NCI-H187 (cell line): ENCODE data around the gene TAS2R14.

Source experiments
- DNase-seq, 2 experiments: peaks; one replicate each; lab custom pipeline; 2025; lab: John Stamatoyannopoulos, UW

TAS2R14 gene, protein sequence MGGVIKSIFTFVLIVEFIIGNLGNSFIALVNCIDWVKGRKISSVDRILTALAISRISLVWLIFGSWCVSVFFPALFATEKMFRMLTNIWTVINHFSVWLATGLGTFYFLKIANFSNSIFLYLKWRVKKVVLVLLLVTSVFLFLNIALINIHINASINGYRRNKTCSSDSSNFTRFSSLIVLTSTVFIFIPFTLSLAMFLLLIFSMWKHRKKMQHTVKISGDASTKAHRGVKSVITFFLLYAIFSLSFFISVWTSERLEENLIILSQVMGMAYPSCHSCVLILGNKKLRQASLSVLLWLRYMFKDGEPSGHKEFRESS

DNA sequence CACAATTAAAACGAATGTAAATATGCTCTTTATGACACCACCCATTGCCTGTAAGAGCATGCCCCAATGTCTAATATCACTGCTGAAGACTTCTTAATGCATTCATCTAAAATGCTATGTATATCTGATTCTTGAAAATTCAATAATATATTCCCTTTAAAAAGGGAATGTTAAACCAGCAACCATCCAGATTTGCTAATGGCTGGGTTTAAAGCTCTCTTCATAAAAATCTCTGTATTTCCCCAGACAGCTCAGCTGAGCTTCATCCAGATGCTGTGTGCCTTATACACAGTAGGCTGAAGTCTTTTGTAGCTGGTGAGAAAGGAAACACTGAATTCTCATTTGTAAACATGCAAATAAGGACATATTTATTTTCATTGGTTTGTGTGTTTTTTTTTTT, at the start of gene TAS2R14:
TSS of gene TAS2R14 (minus strand) at position 101 of the 400 bp plus-strand sequence. CDS start at position 45, 56 bp downstream.
- no peak for DNase-seq

DNA sequence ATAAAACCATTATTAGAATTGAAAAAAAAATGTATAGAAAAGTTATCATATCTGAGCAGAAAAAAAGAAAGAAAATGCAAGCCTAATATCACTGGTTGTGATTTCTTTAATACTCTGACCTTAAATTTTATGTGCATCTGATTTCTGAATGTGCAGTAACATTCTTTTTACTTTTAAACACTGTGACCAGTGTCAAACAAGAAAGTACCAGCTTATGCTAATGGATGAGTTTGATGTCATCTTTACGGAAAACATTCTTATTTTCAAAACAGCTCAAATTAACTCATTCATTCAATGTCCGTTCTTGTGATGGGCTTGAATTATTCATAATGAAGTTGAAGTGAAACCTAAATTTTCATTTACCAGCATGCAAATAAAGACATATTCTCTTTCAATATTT, 47.7 kb upstream of the TAS2R14 start, which contains the start of gene TAS2R50:
TSS of gene TAS2R50 (minus strand) at position 101 of the 400 bp plus-strand sequence. CDS start at position 49, 52 bp downstream.
- no peak for DNase-seq

DNA sequence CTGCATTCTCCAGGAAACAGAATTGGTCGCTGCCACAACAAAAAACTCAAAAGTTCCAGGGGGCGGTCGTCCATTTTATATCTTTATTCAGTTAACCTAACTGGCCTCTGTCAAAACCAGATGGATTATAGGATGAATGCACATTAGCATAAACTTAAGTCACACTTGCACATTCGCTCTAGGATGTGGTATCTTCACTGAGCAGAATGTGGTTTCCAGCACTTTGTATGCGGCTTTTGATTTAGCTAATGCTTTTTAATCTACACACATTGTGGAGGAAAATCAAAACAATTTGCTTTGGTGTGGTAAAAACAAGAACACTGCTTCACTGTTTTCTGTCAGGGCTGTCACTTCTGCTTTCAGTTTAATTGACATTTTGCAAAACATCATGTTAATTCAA, 43.2 kb upstream of the TAS2R14 start:
- DNase-seq = no peak

DNA sequence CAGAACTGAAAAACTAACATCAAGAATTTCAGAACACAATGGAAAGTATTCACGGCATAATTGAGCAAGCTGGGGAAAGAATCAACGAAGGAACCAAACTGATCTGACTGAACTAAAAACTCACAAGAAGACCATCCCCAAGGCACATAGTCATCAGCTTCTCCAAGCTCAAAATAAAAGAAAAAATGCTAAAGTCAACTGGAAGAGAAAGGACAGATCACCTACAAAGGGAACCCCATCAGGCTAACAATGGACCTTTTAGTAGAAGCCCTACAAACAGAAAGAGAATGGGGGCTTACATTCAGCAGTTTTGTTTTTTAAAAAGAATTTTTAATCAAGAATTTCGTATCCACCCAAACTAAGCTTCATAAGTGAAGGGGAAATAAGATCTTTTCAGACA, 35.9 kb upstream of the TAS2R14 start:
- DNase-seq = no peak

DNA sequence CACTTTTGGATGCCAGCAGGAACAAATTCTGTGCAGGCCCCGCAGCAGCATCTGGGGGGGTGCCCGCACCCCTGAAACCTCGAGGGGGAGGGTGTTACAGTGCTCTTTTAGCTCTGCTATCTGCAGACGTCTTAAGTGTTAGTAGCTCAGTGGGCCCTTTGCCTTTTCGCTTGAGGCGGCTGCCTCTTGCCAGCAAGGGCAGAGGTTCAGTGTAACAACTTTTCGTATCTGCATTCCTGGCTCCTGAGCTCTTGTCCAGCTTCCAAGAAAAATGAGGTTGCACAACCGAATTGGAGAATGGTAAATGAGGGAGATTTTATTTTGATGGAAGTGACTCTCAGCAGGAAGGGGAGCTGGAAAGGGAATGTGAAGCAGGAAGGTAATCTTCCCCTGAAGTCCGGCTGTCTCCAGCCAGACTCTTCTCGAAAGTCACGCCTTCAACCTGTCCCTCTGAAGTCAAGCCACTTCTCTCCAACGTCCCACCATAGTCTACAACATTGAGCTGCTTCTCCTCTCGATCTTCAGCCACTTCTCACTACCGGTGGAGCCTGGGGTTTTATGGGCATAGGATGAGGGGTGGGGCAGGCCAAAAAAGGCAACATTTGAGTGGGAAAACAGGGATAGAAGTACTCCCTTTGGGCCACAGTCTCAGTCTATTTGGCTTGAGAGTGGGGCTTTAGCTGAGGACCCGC, 29.8 kb upstream of the TAS2R14 start:
- DNase-seq = no peak

DNA sequence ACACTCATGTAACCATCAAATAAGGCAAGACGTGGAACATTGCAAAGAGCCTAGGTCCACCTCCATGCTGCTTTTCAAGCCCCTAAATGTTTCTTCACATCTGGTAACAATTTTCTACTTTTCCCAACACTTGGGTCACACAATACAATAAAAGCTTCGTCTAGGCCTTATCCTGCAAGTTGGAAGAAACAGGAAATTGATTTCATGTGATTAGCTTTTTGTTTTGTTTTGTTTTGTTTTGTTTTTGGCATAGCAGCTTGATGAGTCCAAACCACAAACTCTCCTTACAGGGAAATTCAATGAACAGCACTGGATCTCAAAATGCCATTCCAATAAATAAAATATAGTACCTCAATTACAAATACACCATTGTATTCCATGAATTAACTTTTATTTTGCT, 28.3 kb upstream of the TAS2R14 start:
- no peak for DNase-seq

DNA sequence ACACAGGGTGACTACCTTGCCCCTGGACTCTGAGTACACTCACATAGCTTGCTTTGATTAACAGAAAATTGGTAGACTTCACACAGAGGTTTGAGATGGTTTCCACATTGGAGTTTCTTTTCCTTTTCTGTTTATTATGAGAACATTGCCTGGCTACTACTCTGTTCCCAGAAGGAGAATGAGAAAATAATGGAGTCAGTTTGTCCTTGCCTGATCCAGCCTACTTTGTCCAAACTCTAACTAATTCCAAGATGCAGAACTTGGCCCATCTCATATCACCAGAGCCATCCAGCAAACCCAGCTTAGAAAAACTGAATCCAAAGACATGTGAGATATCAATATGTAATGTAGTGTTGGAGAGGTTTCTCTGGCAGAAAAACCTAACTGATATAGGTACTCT, 27.3 kb upstream of the TAS2R14 start:
- DNase-seq = no peak

DNA sequence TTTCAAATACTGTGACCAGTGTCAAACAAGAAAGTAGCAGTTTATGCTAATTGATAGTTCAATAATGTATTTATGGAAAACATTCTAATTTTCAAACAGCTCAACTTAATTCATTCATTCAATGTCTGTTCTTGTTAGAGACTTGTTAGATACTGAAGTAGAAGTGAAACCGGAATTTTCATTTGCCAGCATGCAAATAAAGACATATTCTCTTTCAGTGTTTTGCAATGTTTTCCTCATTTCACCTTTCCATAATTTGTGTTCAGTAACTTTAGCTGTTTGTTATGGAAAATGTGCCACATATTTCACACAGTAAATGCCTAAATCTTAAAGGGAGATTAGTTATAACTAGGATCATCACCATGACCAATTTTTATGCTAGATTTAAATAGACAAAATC, 26.4 kb upstream of the TAS2R14 start:
- DNase-seq = no peak

DNA sequence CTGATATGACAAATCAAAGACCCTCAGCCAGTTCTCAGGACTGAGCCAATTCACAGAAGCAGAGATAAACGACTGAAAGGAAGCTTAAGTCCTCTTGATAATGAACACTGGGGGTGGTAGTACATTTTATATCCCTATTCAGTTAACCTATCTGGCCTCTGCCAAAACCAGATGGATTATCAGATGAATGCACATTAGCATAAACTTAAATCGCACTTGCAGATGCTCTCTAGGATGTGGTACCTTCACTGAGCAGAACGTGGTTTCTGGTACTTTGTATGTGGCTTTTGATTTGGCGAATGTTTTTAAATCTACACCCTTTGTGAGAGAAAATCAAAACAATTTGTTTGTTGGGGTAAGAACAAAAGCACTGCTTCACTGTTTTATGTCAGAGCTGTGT, 21.1 kb upstream of the TAS2R14 start:
- no peak for DNase-seq

DNA sequence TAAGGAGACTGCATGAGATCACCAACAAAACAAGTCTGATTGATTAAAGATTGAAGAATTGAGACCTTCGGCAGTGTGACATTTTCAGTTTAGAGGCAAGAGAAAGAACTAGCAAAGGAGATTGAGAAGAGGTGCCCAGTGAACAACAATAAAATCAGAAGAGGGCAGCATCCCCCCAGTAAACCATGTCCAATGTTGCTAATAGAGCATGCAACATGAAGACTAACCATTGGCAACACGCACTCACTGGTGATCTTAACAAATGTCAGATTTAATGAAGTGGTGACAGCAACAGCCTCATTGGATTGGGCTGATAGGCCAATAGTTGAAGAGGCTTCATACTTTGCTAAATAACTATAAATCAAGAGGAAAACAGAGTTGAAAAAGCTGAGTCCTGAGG, 20.7 kb upstream of the TAS2R14 start:
- no peak for DNase-seq

DNA sequence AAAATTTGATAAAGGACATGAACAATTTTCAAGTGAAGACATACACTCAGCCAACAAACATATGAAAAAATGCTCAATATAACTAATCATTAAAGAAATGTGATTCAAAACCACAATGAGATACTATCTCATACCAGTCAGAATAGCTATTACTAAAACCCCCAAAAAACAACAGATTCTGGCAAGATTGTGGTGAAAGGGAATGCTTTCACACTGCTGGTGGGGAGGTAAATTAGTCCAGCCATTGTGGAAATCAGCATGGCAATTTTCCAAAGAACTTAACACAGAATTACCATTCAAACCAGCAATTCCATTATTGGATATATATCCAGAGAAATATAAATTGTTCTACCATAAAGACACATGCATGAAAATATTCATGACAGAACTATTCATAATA, 18.7 kb upstream of the TAS2R14 start:
- DNase-seq = no peak

DNA sequence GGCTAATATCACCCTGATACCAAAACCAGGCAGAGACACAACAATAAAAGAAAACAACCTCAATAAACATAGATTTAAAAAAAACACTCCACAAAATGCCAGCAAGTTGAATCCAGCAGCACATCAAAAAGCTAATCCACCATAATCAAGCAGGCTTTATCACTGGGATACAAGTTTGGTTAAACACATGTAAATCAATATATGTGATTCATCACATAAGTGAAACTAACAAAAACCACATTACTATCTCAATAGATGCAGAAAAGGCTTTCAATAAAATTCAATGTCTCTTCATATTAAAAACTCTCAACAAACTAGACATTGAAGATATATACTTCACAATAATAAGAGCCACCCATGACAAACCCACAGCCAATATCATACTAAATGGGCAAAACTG, 17.0 kb upstream of the TAS2R14 start:
- no peak for DNase-seq

DNA sequence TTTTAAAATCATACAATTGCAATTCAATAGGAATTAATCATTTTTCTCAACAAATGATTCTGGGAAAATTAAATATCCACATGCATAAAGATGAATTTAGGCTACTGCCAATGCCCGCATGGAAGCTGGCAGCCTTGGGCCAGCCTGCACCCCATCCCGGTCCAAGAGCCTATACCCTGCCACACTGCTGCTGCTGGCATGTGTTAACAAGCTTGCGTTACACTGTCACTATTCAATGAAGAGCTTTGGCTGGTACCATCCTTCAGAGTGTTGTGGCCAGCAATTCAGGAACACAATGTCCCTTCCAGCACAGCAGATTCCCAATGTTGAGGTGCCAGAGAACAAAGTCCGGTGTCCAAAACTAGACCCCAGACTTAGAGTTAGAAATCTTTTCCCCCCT, 13.6 kb upstream of the TAS2R14 start:
- DNase-seq = no peak

DNA sequence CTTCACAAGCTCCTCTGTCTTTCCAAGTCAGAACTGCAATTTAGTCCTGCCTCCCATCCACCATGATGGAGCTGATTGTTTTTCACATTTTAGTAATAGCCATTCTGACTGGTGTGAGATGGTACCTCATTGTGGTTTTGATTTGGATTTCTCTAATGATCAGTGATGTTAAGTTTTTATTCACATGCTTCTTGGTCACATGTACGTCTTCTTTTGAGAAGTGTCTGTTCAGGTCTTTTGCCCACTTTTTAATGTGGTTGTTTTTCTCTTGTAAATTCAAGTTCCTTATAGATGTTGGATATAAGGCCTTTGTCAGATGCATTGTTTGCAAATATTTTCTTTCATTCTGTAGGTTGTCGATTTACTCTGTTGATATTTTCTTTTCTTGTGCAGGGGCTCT, 4.1 kb upstream of the TAS2R14 start:
- no peak for DNase-seq

DNA sequence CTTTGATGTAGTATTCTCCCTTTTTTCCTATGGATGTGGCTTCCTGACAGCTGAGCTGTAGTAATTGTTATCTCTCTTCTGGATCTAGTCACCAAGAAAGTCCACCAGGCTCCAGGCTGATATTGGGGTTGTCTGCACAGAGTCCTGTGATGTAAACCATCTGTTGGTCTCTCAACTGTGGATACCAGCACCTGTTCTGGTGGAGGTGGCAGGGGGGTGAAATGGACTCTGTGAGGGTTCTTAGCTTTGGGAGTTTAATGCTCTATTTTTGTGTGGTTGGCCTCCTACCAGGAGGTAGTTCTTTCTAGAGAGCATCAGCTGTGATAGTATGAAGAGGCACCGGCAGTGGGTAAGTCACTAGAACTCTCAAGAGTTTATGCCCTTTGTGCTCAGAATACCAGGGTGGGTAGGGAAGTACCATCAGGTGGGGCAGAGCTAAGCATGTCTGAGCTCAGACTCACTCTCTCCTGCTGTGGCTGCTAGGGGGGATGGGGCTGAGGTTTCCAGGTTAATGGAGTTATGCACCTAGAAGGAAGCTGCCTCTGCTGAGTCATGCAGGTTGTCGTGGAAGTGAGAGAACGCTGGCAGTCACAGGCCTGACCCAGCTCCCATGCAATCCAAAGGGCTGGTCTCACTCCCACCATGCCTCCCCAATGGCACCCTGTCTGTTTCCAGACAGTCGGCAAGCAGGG, 3.0 kb upstream of the TAS2R14 start:
- DNase-seq = no peak

DNA sequence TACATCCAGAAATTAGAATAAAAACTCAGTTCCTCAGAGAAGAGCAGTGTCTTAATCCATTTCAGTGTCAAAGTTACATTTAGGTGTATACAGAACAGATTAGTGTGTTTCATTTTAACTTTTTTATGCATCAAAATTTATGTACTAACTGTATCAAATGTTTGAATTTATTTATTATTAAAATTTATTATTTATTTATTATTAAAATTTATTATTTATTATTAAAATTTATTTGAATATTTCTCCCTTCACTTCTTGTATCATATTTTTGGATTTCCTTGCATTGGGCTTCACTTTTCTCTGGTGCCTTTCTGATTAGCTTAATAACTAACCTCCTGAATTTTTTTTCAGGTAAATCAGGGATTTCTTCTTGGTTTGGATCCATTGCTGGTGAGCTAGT, 2.3 kb upstream of the TAS2R14 start:
- DNase-seq = no peak

DNA sequence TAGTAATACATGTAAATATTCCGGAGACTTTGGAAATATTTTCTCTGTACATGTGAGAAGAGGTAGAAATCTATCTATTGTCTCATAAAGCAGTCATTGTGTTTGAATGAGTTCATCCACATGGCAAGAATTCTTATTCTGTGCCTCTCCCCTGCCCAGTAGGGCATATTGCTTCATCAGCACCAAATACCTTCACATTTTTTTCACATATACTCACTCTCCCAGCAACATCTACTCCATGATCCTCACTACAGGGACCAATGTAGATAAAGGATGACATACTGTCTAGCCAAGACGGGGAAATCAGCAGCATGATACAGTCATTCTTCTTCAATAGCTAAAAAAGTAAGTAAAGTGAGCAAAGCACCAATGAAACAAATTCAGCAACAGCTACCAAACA, 1.3 kb upstream of the TAS2R14 start:
- DNase-seq = no peak

DNA sequence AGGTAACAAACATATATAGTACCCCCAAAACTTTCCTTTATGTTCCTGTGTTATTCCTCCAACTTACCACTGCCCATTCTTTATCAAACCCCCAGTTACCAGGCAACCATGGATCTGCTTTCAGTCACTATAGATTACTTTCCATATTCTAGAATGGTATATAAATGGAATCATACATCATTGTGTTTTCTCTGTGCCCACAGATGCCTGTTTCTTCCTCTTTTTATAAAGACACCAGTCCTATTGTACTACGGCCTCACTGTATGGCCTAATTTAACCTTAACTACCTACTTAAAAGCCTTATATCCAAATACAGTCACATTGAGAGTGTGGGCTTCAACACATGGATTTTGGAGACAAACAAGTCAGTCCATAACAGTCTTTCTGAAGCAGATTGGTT, 2.6 kb downstream of the TAS2R14 start:
- DNase-seq = no peak

DNA sequence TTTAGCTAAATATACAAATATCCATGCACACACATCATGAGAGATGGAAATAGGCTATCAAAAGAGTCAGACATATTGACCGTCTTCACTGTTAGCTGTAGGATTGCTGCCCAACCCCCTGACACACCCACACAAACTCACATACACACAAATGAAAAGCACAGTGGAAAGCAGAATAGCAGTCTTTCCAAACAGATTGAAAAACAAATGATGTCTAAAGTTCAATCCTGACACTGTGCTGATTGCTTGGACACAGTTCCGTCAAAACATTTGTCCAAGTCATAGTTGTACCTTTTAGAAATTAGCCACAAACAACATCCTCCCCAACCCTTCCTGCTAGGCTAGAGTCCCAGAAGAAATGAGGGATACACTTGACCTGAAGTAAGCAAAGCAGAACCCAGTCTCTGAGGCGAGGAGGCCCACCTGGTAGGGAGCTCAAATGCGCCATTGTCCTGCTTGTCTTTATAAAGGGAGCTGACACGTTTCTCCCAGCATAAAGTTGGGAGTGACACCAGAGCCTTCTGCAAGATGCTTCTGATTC, 10.2 kb downstream of the TAS2R14 start, which contains the start of gene PRH2:
TSS of gene PRH2 (plus strand) at position 491 of the 541 bp plus-strand sequence. CDS start at position 529, 38 bp downstream.
- no peak for DNase-seq

DNA sequence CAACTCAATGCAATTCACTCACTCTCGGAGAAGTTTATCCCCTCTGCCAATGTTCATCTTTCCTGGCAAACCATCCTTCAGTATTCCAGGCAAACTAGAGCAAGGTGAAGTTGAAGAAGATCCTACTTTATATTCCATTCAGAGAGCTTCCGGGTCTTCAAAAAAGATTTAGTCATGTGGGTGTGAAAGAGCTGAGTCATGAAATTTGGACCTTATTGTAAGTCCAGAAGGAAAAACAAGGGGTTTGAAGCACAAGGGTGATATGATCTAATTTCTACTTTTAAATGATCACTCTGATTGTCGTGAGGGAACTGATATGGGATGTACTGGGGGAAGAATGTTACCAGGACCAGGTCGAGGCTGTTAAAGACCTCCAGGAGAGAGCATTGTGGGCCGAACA, 12.8 kb downstream of the TAS2R14 start:
- DNase-seq = no peak

DNA sequence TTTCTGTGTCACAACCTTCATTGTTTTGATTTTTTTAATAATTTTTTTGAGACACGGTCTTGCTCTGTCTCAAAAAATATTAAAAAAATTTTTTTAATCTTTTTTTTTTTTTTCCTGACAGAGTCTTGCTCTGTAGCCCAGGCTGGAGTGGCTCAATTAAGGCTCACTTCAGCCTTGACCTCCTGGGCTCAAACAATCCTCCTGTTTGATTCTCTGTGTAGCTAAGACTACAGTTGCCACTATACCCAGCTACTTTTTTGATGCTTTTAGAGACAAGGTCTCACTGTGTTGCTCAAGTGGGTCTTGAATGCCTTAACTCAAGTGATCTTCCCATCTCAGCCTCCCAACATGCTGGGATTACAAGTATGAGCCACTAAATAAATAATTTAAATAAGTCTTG, 19.3 kb downstream of the TAS2R14 start:
- DNase-seq = no peak

DNA sequence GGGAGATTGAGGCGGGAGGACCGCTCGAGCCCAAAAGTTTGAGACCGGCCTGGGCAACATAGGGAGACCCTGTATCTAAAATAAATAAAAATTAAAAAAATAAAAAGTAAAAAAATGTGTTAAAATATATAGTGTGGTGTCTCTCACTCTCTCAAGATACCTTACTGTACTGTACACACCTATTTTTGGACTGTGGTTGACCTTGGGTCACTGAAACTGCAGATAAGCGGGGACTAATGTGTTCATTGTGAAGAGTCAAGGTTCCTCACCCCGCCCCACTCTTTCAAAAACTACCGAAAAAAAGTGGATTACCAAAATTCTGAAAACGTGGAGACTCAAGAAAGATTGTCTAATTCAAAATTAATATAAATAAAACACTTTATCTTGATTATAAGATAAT, 28.7 kb downstream of the TAS2R14 start:
- DNase-seq = no peak

DNA sequence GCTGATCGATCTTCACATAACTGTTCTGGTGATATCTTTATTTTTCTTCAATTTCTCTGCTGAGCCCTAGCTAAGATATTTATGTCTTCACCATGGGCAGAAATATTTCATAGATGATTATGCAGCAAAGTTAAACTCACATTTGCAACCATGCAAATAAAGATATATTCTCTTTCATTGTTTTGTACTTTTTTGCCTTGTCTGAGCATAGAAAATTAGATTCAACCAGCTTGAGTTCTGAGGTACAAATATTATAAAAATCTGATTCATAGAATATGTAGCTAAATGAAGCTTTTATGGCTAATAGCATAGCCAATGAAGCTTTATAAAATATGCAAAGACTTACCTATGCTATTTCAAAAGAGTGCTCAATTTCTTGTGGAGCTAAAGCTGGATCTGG, 29.6 kb downstream of the TAS2R14 start, which contains the start of gene TAS2R13:
TSS of gene TAS2R13 (minus strand) at position 101 of the 400 bp plus-strand sequence. CDS start 264 bp downstream, outside the sequence.
- DNase-seq = no peak
